Measurements from ENCODE around the gene NT5C3B.

DNA sequence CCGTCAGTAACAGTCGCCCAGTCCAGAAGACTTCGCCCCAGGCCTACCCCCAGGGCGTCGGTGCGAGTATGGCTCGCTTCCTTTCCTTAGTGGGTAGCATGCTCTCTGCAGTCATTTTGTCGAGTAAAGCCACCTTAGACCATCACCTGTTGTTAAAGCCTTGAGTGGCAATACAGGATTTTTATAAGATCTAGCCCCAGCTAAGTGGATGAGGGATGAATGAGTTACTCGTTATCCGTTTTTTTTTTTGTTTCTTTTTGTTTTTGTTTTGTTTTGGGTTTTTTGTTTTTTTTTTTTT lies 29.5 kb upstream of the NT5C3B start:
- TF ChIP-seq, protein P1, sequence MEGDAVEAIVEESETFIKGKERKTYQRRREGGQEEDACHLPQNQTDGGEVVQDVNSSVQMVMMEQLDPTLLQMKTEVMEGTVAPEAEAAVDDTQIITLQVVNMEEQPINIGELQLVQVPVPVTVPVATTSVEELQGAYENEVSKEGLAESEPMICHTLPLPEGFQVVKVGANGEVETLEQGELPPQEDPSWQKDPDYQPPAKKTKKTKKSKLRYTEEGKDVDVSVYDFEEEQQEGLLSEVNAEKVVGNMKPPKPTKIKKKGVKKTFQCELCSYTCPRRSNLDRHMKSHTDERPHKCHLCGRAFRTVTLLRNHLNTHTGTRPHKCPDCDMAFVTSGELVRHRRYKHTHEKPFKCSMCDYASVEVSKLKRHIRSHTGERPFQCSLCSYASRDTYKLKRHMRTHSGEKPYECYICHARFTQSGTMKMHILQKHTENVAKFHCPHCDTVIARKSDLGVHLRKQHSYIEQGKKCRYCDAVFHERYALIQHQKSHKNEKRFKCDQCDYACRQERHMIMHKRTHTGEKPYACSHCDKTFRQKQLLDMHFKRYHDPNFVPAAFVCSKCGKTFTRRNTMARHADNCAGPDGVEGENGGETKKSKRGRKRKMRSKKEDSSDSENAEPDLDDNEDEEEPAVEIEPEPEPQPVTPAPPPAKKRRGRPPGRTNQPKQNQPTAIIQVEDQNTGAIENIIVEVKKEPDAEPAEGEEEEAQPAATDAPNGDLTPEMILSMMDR (IDR thresholded peaks at IDR 0.05; ENCODE audit: low read depth, low read length, missing input control), result no peak
- TF ChIP-seq JUND (IDR thresholded peaks at IDR 0.05), result no peak
- TF ChIP-seq, protein P2, sequence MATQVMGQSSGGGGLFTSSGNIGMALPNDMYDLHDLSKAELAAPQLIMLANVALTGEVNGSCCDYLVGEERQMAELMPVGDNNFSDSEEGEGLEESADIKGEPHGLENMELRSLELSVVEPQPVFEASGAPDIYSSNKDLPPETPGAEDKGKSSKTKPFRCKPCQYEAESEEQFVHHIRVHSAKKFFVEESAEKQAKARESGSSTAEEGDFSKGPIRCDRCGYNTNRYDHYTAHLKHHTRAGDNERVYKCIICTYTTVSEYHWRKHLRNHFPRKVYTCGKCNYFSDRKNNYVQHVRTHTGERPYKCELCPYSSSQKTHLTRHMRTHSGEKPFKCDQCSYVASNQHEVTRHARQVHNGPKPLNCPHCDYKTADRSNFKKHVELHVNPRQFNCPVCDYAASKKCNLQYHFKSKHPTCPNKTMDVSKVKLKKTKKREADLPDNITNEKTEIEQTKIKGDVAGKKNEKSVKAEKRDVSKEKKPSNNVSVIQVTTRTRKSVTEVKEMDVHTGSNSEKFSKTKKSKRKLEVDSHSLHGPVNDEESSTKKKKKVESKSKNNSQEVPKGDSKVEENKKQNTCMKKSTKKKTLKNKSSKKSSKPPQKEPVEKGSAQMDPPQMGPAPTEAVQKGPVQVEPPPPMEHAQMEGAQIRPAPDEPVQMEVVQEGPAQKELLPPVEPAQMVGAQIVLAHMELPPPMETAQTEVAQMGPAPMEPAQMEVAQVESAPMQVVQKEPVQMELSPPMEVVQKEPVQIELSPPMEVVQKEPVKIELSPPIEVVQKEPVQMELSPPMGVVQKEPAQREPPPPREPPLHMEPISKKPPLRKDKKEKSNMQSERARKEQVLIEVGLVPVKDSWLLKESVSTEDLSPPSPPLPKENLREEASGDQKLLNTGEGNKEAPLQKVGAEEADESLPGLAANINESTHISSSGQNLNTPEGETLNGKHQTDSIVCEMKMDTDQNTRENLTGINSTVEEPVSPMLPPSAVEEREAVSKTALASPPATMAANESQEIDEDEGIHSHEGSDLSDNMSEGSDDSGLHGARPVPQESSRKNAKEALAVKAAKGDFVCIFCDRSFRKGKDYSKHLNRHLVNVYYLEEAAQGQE (IDR thresholded peaks at IDR 0.05), result no peak

Measured in liver (tissue), 3 donors.